GM19395 (cell line): ENCODE results near the gene SLC6A2.
"Not testable (repeated sequence)": the region's sequence is repeated elsewhere in the genome, so short reads cannot be mapped to it uniquely, and the experiment has no call there.

Experiments used
- ATAC-seq: cut with Tn5 transposase; IDR thresholded peaks from one replicate; pipeline ENCODE4 v1.9.1; 2021; ENCODE audit warnings: mild to moderate bottlenecking, moderate library complexity; ENCODE audit not compliant: unreplicated experiment

SLC6A2 gene

DNA sequence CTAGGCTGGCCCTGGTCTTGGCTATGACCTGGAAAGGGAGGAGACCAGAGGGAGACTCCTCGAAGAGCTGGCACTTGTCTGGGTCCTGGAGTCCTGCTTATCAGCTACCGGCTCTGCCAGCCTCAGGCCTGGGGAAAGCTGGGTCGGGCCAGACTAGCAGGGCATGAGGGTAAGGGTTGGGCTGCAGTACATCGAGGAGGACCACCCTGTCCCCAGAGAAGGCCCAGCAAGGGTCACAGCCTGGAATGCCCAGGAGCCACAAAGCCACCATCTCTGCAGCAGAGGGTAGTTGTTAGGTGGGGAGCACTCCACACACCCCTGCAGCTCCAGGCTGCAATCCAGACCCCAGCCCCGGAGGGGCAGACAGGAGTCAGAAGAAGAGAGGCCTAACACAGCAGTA lies 54.0 kb downstream of the SLC6A2 start:
- ATAC-seq: no peak

GRCh38 chr16:55710466-55710865 lies 54.7 kb downstream of the SLC6A2 start:
- no peak for ATAC-seq

GRCh38 chr16:55711959-55712876 lies 56.4 kb downstream of the SLC6A2 start:
- ATAC-seq: peak; percentile 90

GRCh38 chr16:55713103-55713502 lies 57.3 kb downstream of the SLC6A2 start:
- ATAC-seq: no peak

GRCh38 chr16:55717326-55717725 lies 61.5 kb downstream of the SLC6A2 start:
- ATAC-seq: no peak

- no peak for ATAC-seq
These were observed 69.4 kb downstream of the SLC6A2 start for GRCh38 chr16:55725055-55725777.

- no peak for ATAC-seq
These were observed 73.0 kb downstream of the SLC6A2 start for GRCh38 chr16:55728797-55729196.

GRCh38 chr16:55730115-55730514 lies 74.3 kb downstream of the SLC6A2 start:
- no peak for ATAC-seq

DNA sequence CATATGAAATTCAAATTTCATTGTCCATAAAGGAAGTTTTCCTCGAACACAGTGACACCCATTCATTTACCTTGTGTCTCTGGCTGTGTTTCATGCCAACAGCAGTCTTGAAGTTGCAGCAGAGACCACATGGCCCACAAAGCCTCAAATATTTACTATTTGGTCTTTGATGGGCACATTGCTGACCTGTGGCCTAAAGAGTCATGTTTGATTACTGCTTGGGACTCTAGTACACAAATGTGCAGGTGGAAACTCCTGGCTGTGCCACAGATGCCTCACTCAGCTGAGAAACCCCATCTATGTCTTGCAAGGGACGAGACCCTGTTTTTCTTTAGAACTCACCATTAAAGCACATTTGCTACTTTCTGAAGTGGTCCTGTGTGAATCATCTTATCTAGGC lies 76.7 kb downstream of the SLC6A2 start:
- ATAC-seq: no peak

DNA sequence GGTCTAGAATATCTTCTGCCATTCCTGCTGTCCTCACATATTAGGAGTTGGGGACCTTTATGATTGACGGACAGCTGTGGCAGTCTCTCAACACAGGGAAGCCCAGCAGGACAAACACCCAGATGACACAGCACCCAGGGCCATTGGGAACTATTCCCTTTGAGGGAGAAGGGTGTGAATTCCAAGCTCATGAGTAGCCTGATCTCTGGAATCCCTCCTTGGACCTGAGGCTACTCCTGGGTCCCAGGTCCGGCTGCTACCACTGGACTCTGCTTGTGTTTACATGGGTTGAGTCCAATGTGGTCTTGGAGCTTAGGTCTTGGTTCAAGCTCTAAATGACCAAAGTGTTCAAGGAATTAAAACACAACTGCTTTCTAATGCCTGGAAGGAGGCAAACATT lies 78.9 kb downstream of the SLC6A2 start:
- no peak for ATAC-seq

DNA sequence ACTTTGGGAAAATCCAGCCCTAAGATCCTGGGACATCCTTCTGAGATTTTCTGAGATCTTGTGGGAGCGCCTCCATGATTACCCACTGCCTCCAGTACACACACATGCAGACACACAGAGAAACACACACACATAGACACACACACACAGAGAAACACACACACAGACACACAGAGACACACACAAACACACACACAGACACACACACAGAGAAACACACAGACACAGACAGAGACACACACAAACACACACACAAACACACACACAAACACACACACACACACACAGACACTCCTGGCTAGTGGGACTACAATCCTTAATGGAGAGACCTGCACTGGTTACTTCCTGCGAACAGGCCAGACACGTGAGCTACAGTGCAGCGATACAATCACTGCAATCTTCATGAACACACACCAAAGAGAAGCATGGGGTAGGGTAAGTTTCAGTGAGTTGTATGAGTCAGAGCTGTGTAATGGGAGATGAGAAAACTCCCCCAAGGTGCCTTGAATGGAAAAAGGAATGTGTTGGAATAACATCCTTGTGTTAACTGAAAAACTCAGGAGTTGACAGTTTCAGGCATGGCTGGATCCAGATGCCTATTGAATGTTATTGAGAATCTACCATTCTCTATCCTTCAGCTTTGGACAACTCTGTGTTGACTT lies 79.5 kb downstream of the SLC6A2 start:
- no peak for ATAC-seq

- ATAC-seq: no peak
These were observed 80.9 kb downstream of the SLC6A2 start for GRCh38 chr16:55736671-55737070.

- ATAC-seq: no peak
These were observed 81.5 kb downstream of the SLC6A2 start for GRCh38 chr16:55737318-55737717.

- no peak for ATAC-seq
These were observed 82.2 kb downstream of the SLC6A2 start for GRCh38 chr16:55737966-55738365.

- no peak for ATAC-seq
These were observed 90.3 kb downstream of the SLC6A2 start for GRCh38 chr16:55746081-55746480.

GRCh38 chr16:55747785-55748184 lies 92.0 kb downstream of the SLC6A2 start:
- ATAC-seq: no peak

DNA sequence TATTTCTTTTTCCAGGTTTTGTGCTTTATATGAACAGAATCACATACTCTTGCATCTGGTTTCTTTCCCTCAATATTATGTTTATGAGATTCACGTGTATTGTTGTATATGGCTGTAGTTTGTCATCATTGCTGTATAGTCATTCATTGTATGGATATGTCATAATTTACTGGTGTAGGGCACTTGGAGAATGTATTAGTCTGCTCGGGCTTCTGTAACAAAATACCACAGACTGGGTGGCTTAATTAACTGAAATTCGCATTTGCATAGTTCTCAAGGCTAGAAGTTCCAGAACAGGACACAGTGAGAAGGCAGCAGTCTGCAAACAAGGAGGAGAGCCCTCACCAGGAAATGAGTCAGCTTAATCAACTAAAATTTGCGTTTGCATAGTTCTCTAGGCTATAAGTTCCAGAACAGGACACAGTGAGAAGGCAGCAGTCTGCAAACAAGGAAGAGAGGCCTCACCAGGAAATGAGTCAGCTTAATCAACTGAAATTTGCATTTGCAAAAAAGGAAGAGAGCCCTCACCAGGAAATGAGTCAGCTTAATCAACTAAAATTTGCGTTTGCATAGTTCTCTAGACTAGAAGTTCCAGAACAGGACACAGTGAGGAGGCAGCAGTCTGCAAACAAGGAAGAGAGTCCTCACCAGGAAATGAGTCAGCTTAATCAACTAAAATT lies 96.8 kb downstream of the SLC6A2 start:
- not testable (repeated sequence) for ATAC-seq

DNA sequence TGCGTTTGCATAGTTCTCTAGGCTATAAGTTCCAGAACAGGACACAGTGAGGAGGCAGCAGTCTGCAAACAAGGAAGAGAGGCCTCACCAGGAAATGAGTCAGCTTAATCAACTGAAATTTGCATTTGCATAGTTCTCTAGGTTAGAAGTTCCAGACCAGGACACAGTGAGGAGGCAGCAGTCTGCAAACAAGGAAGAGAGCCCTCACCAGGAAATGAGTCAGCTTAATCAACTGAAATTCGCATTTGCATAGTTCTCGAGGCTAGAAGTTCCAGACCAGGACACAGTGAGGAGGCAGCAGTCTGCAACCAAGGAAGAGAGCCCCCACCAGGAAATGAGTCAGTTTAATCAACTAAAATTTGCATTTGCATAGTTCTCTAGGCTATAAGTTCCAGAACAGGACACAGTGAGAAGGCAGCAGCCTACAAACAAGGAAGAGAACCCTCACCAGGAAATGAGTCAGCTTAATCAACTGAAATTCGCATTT lies 97.4 kb downstream of the SLC6A2 start:
- ATAC-seq: not testable (repeated sequence)
